GM19099 (cell line): ENCODE measurements around the gene SREBF2.

Experiments used
- POLR2A ChIP-seq: IDR thresholded peaks from 3 replicates; pipeline ENCODE4 v1.6.1; 2011; ENCODE audit warnings: low read depth; ENCODE audit not compliant: insufficient read length; ENCODE audit errors: extremely low read depth

SREBF2 gene

DNA sequence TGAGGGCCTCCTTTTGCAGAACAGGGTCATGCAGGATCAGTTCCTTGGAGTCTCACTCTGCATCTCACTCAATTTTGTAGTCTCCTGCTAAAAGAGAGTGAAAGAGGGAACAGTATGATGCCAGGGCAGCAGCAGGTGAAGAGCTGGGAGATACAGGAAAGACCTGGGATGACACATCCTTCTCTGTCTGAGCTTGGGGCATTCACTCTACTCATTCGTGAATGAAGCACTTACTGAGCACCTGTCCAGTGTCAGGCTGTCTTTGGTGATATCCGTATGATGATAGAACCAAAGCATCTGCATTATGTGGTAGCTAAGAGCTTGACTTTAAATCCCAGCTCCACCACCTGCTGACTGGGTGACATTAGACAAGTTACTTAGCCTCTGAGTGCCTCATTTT is 14.4 kb downstream of the SREBF2 start:
- no peak for TF ChIP-seq POLR2A

DNA sequence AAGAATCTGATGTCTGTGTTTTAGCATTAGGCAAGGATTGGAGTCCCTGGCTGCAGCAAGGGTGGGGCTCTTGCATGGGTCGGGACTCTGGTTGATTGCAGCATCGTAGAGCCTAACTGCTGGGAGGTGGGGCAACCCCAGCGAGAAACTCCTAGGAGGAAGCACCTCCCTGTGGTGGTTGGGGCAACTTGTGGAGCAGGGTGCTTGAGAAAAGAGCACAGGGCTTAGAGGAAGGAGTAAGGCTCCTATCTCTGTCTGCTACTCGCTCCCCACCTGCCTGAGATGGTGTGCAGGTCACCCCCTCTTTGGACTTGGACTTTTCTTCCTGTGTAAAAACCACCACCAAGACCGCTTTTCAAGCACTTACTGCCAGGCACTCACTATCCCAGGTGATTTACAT is 15.6 kb downstream of the SREBF2 start:
- no peak for TF ChIP-seq POLR2A

DNA sequence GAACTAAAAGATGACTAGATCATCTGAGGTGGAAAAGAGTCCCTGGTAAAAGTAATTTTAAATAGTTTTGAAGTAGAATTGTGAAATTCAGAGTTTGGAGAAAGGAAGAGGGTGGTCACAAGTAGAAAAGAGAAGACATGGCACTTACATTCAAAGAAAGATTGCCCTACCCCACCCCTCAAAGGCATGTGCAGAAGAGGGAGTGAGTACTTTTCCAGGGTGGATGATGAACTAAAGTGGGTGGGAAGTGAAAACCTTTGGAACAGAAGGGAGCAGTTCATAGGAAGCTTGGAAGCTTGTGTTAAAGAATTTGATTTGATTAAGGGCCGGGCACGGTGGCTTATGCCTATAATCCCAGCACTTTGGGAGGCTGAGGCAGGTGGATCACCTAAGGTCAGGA is 23.6 kb downstream of the SREBF2 start:
- no peak for TF ChIP-seq POLR2A

DNA sequence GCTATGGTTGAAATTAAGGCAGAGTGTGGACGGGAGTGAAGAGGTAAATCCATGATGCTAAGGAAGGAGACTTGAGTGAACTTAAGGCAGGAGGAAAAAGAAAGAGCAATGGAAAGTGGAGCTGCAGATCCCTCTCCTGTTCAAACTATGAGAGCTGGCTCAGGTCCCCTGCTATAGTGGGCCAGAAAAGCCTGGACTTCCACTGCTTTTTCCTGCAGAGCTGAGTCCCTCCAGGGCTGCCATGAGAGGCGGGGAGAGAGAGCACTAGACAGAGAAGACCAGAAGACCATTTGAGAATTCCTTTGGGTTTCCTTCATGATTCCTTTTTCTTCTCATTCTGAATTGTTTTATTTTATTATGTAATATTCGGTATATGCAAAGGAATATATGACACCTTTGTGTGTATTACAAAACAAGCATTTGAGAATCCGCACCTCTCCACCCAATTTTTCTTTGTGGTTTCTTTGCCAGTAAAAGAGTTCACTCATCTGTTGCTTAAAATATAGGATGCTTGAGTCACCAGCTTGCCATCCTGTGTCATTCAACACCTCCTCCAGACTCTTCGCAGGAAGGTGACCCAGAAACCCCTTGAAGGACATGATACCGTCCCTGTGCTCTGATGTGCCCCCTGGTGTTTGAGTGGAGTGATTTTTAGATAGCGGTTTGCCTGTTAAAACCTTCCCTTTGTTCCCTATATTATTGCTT is 24.4 kb downstream of the SREBF2 start:
- no peak for TF ChIP-seq POLR2A

DNA sequence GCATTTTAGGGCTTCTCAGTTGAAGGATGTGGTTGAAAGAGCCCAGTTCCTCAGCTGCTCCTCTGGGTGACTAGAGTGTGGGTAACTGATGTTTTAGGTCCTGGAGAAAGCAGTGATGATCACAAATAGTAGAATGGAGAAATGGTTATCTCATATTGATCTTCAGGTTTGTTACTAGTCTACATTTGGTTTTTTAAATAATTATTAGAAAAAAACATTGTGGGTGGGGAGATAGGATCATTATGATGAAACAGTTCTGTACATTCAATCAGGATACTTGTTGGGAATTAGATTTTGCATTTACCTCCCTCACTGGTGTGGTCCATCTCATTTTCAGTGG is 24.9 kb downstream of the SREBF2 start:
- no peak for TF ChIP-seq POLR2A

DNA sequence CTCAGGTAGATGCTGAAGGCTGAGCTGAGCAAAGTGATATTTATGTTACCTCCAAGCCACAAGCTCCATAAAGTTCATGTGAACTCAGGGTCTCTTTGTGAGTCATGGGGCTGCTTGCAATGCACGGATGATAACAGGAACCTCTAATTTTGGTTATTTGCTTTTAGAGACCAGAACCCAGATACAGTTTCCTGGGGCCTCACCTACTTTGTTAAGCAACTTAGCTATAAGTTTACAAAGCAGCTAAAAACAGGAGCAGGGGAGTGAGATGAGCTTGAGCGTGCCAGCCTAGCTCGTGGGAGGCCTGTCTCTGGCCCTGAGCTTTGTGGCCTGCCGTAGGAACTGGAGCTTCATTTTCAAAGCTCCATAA is 29.2 kb downstream of the SREBF2 start:
- peak; percentile 40 for TF ChIP-seq POLR2A

DNA sequence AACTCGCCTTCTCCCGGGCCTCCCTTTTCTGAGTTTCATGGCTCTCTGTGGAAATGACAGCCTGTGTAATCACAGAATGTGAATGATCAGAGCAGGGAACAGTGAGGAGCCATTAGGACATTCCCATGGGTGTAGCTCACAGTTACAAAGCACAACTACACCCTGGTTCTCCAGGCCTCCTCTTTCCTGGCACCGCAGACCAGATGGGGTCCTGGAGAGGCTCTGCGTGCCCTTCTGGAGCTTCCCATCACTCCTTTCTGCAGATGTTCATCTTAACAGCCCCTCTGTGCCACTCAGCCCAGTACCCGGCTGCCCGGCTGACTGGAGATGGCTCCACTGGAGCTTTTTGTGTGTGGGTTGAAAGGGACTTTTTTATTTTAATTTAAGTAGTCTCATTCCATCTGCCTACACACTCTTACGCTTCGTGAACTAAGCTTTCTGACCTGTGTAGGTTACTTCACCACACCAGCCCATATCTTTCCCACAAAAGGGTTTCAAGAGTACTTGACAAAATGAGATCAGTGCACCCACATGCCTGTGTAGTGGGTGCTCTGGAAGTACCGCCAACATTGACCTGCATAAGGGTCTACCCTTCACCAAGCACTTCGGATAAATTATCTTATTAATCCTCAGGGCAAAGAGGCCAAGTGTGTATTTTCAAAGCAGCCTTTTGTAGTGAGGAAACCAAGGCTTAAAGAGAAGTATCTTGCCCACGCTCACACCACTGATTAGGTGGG is 29.8 kb downstream of the SREBF2 start:
- no peak for TF ChIP-seq POLR2A

DNA sequence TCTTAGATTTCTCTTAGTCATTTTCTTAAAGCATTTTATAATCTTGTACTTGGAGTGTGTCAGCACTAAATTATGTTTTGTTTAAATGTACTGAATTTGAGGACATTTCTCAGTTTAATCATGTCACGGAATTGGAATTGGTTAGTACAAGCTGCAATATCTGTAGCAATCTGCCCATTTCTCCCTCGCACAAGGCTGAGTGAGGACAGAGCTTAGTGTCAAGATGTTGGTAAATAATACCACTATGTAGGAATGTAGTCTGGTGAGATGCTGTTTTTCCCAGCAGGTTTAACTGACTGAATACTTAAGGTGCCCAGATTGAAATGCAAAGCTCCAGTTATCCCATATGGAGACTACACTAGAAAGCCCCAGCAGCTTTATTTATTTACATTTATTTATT is 30.6 kb downstream of the SREBF2 start:
- no peak for TF ChIP-seq POLR2A

DNA sequence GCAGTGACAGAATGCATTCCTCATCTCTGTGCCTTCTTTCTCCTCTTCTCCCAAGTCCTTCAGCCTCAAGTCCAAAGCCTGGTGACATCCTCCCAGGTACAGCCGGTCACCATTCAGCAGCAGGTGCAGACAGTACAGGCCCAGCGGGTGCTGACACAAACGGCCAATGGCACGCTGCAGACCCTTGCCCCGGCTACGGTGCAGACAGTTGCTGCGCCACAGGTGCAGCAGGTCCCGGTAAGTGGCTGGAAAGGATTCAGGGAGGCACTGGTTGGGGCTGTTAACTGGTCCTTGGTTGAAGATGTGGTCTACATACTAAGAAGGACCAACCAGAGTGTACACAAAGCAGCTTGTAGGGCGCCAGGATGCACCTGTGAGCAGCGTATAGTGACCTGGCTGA is 35.7 kb downstream of the SREBF2 start:
- no peak for TF ChIP-seq POLR2A

DNA sequence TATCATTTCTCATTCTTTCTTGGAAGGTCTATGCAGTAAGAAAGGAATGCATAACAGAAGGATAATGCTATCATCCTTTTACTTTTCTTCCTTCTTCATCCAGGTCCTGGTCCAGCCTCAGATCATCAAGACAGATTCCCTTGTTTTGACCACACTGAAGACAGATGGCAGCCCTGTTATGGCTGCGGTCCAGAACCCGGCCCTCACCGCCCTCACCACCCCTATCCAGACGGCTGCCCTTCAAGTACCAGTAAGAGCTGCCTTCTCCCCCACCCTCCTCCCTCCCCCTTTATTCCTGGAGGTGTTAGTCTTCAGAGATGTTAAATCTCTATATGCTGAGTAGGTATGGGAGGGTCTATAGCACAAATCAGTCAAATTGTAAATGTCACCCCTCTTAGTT is 37.9 kb downstream of the SREBF2 start:
- TF ChIP-seq POLR2A = no peak

DNA sequence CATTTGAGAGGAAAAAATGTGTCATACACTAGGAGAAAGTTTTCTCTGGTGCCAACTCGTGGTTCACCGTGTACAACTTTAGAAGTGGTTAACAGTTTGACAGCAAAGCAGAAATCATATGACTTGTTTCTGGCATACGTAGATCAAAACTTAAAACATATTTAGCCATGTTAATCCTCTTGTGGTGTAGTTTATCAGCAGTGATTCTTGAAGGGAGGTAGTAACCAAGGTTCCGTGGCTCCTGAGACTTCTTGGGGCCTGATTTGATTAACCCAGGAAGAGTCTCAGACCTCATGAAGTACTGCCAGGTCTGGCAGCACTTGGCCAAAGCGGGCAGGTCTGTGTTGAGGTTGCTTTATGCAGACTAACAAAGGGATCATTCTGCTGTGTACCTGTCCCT is 40.5 kb downstream of the SREBF2 start:
- TF ChIP-seq POLR2A = no peak

DNA sequence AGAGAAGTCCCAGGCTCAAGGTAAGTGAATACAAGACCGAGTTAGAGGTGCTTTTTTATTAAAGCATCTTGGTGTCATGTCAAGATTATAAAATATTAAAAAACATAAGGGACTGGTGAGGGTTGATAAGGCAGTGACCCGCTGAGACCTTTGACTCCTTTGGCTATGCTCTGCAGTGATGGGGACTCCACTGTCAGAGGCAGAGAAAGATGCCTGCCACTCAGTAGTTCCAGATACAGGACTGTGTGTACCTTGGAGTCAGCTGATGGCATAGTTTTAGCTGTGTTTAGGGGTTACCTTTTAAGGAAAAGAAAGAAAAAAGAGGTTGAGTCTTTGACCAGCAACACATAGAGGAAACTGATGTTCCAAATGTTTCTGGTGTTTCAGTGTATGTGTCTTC is 41.2 kb downstream of the SREBF2 start:
- TF ChIP-seq POLR2A = no peak

DNA sequence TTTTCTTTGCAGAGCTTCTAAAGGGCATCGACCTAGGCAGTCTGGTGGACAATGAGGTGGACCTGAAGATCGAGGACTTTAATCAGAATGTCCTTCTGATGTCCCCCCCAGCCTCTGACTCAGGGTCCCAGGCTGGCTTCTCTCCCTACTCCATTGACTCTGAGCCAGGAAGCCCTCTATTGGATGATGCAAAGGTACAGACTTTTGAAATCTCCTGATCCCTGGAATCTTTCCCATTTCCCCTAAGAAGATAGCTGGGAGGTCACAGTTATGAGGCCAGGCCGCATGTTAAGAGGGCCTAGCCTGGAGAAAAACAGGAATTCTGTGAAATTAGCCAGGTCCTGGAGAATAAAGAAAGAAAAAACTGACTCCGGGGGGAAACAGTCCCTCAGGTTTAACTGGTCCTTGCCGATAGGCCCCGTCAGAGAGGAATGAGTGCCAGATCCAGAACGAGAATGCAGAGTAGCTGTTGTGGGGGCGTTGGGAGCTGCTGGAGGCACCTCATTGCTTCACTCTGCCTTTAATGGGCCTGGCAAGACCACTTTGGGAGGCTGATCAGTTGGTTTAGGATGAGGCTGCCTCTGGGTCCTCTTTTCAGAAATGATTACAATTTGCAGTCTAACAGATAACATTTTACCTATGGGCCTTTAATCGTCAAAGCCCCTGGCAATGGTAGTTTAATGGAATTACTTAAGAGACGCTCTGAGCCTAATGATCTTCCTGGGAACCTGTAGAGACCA is 42.8 kb downstream of the SREBF2 start:
- no peak for TF ChIP-seq POLR2A

DNA sequence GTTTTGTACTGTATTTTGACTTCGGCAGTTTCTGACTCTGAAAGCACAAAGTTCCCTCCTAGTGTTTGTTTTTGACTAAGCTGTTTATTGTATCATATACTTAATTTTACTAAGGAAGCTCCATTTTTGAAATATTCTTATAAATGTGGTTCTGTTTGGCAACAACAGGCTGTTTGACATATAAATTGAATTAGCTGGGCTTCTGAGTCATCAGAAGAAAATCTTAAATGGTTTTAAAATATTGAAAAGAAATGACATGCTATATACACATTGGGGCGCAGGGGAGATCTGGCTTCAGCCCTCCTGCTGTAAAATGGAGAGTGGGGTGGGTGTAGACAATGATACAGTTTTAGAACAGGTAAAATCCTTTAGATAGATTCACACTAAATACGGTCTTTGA is 43.4 kb downstream of the SREBF2 start:
- TF ChIP-seq POLR2A = no peak

DNA sequence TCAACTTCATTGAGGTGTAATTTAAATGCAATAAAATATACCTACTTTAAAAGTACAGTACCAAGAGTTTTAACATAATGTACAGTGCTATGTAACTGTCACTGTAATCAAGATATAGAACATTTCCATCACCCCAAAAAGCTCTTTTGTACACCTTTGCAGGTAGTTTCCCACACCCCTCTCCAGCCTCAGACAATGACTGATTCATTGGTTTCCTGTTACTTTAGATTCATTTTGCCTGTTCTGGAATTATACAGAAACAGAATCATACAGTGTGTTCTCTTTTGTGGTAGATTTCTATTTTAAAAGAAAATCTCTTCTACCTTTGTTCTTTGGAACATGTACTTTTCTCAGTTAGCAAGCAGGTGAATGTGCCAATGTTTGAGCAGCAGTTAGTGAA is 43.8 kb downstream of the SREBF2 start:
- no peak for TF ChIP-seq POLR2A

DNA sequence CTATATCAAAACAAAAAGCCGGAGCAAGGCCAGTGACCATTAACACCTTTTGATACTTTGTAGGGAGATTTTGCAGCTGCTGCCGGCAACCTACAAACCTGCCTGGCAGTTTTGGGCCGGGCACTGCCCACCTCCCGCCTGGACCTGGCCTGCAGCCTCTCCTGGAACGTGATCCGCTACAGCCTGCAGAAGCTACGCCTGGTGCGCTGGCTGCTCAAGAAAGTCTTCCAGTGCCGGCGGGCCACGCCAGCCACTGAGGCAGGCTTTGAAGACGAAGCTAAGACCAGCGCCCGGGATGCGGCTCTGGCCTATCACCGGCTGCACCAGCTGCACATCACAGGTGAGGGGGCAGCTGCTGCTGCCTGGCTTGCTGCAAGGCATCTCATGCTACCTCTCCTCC is 47.7 kb downstream of the SREBF2 start:
- no peak for TF ChIP-seq POLR2A
